ENCODE measurements around the gene LRRC71. TPM values are rescaled to one million over a fixed set of nuclear protein-coding genes. Genes with fewer than 3 reads are reported as not detected.

The LRRC71 gene
- total and polyA plus RNA-seq, 2 of the 13 experiments (the other 11 are each of a cell fraction or from before 2014, with no cell fraction given) = not detected

DNA sequence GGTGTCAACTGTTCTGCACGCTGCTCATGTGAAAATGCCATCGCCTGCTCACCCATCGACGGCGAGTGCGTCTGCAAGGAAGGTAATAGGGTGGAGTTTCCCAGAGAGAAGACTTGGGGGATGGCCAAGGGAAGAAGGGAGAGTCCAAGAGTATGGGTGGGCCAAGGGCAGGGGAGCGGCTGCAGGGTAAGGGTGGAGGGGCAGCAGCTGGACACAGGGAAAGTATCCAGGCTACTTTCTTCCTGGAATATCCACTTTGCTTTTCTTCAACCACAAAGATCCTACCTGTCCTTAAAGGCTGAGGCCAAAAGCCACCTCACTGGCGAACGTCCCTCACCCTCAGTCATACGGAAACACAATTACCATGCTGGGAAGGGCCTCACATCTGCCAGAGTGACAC lies 11.5 kb upstream of the LRRC71 start:
- POLR2A ChIA-PET = no interaction called here
- H3K79me2 ChIP-seq (ENCODE audit: insufficient read depth, low read length) = no peaks in the 10 kb centered on the region
- peaks cover 5 to 55% of the 10 kb centered on the region in 2 experiments; a peak in 4 of 5 replicates for H3K27me3 ChIP-seq (ENCODE audit: control insufficient read depth in 1 of 2, insufficient read depth in 2 of 2, low read length in 2 of 2)
- DNase-seq (ENCODE audit: low spot score) = no peak
- no peak overlapping the region for H3K27ac ChIP-seq (ENCODE audit: extremely low read length, insufficient read depth, low read length)
- WGBS (ENCODE audit: low lambda C conversion rate) = 67% methylated on average over 10 of the region's 10 CpGs
- BruUV-seq (replicated peaks) = no TSS peak
- H3K9me3 ChIP-seq (ENCODE audit: low read length) = no peaks in the 10 kb centered on the region
- ATAC-seq = no peak
- CTCF ChIA-PET (ENCODE audit: low intra/inter-chr PET ratio, low total read pairs) = interaction anchor here (2.0 kb wide), 1 partner anchor 11 kb away, joined by 6 read pairs; the partner anchor contains the start of gene LRRC71
- no peak for FAIRE-seq
- no peak overlapping the region for H3K4me3 ChIP-seq (replicated peaks in 1 of 3; ENCODE audit: insufficient read depth in 1 of 3, low read depth in 2 of 3, low read length in 3 of 3)
- no peak overlapping the region for H2AFZ ChIP-seq (ENCODE audit: low read length)
- intact Hi-C loops (cut with micrococcal nuclease; ENCODE audit: unreplicated experiment) = no loop called here
- H3K36me3 ChIP-seq (replicated peaks in 1 of 2; ENCODE audit: control insufficient read depth in 1 of 2, insufficient read depth in 2 of 2, low read length in 2 of 2) = no peaks in the 10 kb centered on the region
- in situ Hi-C loops (cut with HindIII; ENCODE audit: extremely low pct_ligation_motif_present, low pct_unique_long_range_greater_than_20kb) = no loop called here
- H3K4me2 ChIP-seq (ENCODE audit: low read depth, low read length) = no peak overlapping the region
- H3K9ac ChIP-seq (ENCODE audit: insufficient read depth, low read depth, low read length) = no peak overlapping the region
- TF ChIP-seq SALL1 (CRISPR knock-in tag; IDR thresholded peaks at IDR 0.05) (no peak), SMARCE1 (IDR thresholded peaks at IDR 0.05; ENCODE audit: borderline replicate concordance) (no peak), ZBTB21 (CRISPR knock-in tag; IDR thresholded peaks at IDR 0.05) (no peak), RBAK (CRISPR knock-in tag; IDR thresholded peaks at IDR 0.05) (no peak), MEIS2 (CRISPR knock-in tag; IDR thresholded peaks at IDR 0.05) (no peak), MIER2 (CRISPR knock-in tag; IDR thresholded peaks at IDR 0.05) (no peak), ZNF607 (CRISPR knock-in tag; IDR thresholded peaks at IDR 0.05; ENCODE audit: borderline replicate concordance) (no peak), NR2F1 (CRISPR knock-in tag; IDR thresholded peaks at IDR 0.05) (no peak)
- TF ChIP-seq, protein P1, sequence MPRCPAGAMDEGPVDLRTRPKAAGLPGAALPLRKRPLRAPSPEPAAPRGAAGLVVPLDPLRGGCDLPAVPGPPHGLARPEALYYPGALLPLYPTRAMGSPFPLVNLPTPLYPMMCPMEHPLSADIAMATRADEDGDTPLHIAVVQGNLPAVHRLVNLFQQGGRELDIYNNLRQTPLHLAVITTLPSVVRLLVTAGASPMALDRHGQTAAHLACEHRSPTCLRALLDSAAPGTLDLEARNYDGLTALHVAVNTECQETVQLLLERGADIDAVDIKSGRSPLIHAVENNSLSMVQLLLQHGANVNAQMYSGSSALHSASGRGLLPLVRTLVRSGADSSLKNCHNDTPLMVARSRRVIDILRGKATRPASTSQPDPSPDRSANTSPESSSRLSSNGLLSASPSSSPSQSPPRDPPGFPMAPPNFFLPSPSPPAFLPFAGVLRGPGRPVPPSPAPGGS (CRISPR knock-in tag; IDR thresholded peaks at IDR 0.05) = no peak
- TF ChIP-seq, protein P2, sequence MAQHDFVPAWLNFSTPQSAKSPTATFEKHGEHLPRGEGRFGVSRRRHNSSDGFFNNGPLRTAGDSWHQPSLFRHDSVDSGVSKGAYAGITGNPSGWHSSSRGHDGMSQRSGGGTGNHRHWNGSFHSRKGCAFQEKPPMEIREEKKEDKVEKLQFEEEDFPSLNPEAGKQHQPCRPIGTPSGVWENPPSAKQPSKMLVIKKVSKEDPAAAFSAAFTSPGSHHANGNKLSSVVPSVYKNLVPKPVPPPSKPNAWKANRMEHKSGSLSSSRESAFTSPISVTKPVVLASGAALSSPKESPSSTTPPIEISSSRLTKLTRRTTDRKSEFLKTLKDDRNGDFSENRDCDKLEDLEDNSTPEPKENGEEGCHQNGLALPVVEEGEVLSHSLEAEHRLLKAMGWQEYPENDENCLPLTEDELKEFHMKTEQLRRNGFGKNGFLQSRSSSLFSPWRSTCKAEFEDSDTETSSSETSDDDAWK (CRISPR knock-in tag; IDR thresholded peaks at IDR 0.05) = no peak
- no peaks in the 10 kb centered on the region for H4K20me1 ChIP-seq (ENCODE audit: insufficient read depth, low read length)
- peaks cover 15% of the 10 kb centered on the region for H3K4me1 ChIP-seq (ENCODE audit: insufficient read depth, low read length)

Data from HepG2 (cell line).